ENCODE data around the gene LRMDA.

LRMDA gene

GRCh38 chr10:75394221-75394620, 37.2 kb upstream of the LRMDA start:
- TF ChIP-seq CTCF (IDR thresholded peaks at IDR 0.05; ENCODE audit: control extremely low read depth, extremely low read depth, low read depth, missing control alignments), result no peak
- CTCF ChIA-PET, result no interaction called here
- no peak for DNase-seq (ENCODE audit: extremely low spot score)
- POLR2A ChIA-PET, result no interaction called here

GRCh38 chr10:75395066-75395931, 36.1 kb upstream of the LRMDA start:
- POLR2A ChIA-PET, result no interaction called here
- TF ChIP-seq CTCF (IDR thresholded peaks at IDR 0.05; ENCODE audit: control extremely low read depth, extremely low read depth, low read depth, missing control alignments), result peak; percentile 43
- CTCF ChIA-PET, result interaction anchor here (1.2 kb wide), 1 partner anchor 9 kb away, joined by 4 read pairs; no protein-coding TSS in a partner anchor
- DNase-seq (ENCODE audit: extremely low spot score), result peak; percentile 70

GRCh38 chr10:75395932-75396630, 35.3 kb upstream of the LRMDA start:
- TF ChIP-seq CTCF (IDR thresholded peaks at IDR 0.05; ENCODE audit: control extremely low read depth, extremely low read depth, low read depth, missing control alignments), result no peak
- CTCF ChIA-PET, result interaction anchor here (1.2 kb wide), 1 partner anchor 10 kb away, joined by 4 read pairs; no protein-coding TSS in a partner anchor
- DNase-seq (ENCODE audit: extremely low spot score), result no peak
- POLR2A ChIA-PET, result no interaction called here

- no peak for DNase-seq (ENCODE audit: extremely low spot score)
- ChIA-PET POLR2A (no interaction called here), CTCF (no interaction called here)
- no peak for TF ChIP-seq CTCF (IDR thresholded peaks at IDR 0.05; ENCODE audit: control extremely low read depth, extremely low read depth, low read depth, missing control alignments)
Observed at GRCh38 chr10:75396631-75397495, 34.6 kb upstream of the LRMDA start.

- ChIA-PET CTCF (no interaction called here), POLR2A (no interaction called here)
- no peak for TF ChIP-seq CTCF (IDR thresholded peaks at IDR 0.05; ENCODE audit: control extremely low read depth, extremely low read depth, low read depth, missing control alignments)
- no peak for DNase-seq (ENCODE audit: extremely low spot score)
Observed at GRCh38 chr10:75397496-75398199, 33.8 kb upstream of the LRMDA start.

Data from GM10248 (cell line).